GM19463 (cell line): ENCODE results near the gene AOPEP.
"Not testable (repeated sequence)": the region's sequence is repeated elsewhere in the genome, so short reads cannot be mapped to it uniquely, and the experiment has no call there.

Source experiments
- ATAC-seq: cut with Tn5 transposase; IDR thresholded peaks from one replicate; pipeline ENCODE4 v1.9.1; 2021; ENCODE audit warnings: mild to moderate bottlenecking, moderate library complexity; ENCODE audit not compliant: unreplicated experiment

AOPEP gene

GRCh38 chr9:94928691-94929368 lies 202.3 kb downstream of the AOPEP start:
- ATAC-seq = no peak

DNA sequence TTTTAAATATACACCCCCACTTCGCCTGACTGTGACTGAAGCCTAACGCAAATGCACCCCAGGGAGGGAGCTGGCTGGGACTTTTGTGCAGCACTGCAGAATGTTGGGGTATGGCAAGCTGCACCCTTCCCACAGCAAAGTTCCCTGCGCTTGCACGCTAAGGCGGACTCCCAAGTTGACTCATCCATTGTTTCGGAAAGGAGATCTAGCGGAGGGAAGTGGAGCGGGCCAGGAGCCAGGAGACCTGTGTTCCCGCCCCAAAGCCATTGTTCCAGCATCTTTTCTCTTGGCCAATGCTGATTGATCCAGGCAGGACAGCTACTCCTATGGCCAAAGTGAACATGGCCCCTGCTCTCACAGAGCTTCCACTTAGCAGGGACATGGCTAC lies 202.9 kb downstream of the AOPEP start:
- ATAC-seq = no peak

DNA sequence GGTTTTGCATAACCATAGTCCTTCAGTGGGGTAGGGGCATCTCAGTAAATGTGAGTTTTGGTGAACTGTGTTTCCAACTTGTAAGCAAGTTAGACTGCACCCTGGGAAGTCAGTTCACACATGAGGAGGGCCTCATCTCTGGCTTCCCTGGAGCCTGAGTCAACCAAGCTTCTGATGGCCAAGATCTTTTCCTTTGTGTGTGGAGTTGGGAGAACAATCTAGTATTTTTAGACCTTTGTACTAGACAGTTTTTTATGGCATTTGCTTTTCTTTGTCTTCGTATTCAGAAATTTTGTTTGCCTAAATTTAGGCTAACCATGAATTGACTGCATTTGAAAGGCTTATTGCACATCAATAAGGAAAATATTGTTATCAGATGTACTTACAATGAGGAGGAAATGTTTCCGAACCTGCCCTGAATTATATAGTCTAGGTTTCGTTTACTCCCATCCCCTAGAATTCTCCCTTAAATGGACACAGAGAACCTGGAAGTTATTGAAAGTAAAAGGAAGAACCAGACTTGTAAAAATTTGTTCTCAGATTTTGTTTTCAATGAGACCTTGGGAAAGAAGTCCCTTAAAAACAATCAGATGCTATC lies 204.6 kb downstream of the AOPEP start:
- ATAC-seq = no peak

DNA sequence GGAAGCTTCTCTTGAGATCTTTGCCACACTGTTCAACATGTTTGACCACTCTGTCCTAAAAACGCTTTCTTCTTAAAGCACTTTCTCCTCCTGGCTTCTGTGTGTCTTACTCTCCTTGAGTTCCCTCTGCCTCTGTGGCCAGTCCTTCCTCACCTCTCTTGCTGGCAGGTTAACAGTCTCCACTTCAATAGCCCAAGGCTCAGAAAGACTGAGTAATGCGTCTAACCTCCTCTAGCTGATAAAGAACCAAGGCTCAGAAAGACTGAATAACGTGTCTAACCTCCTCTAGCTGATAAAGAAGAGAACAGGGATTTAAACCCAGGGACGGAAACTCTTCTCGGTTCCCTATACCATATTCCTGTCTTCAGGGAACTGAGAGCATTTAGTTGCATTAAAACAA lies 205.2 kb downstream of the AOPEP start:
- ATAC-seq = no peak

DNA sequence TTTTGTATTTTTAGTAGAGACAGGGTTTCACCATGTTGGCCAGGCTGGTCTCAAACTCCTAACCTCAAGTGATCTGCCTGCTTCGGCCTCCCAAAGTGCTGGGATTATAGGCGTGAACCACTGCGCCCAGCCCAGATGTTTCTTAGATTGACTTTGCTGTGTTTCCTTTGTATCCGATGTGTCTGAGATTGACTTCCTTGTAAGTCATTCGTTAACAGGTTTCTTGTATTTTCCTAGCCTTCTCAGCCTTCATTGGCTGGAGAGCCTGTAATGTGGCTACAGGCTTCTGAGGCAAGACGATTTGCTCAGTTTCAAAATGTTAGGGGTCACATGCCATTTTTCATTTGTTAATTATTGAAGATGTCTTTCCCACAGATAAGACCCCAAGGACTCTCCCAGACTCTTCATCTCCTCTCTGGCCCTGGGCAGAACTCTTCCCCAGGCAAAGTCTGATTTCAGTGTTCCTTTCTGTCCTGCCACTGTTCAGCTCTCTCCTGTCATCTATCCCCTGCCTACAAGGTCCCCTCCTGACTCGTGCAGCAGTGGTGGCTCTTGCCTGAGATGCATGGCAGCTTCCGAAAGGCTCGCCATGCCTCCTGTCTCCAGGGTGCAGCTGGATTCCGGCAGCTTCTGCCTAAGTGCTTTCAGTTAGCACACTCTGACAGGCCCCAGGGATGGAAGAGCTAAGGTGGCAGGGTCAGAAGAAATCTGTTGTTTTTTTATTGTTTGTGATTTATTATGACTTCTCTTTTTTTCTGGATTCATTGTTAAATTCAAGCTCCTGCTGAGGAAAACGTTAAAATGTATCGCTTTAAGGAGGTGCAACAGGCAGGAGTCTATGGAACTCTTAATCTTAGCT lies 206.4 kb downstream of the AOPEP start:
- ATAC-seq = no peak

DNA sequence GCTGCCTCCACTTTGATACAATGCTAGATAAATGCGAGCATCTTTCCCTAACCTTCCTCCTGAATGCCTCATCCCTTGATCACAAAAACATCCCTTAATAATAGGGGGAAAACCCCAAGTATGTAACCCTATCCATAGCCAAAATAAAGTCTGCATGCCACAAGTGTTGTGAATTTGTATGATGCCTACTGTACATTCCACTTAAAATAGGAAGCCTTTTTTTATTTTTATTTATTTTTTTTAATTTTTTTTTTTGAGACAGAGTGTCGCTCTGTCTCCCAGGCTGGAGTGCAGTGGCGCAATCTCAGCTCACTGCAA lies 207.0 kb downstream of the AOPEP start:
- ATAC-seq = no peak

- ATAC-seq = no peak
These were observed 208.4 kb downstream of the AOPEP start for GRCh38 chr9:94934816-94935328.

DNA sequence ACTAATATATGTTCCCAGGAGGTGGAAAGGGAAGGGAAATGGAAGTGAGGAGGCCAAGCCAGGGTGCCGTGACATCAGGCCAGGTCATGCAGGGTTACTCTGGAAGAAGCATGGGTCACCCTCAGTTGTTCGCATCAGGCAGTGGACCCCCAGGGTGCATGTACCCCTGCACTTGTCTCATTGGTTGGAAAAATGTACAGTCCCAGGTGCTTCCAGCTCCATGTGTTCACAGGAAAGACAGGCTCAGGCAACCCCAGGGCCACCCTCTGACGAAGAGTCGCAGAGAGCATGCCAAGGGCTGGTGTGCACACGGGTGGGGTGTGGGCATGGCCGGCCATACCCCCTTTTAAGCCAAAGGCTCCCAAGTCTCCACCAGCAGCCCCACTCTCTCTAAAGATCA lies 208.9 kb downstream of the AOPEP start:
- ATAC-seq = no peak

- no peak for ATAC-seq
These were observed 209.9 kb downstream of the AOPEP start for GRCh38 chr9:94936419-94936818.

- no peak for ATAC-seq
These were observed 210.9 kb downstream of the AOPEP start for GRCh38 chr9:94937214-94937903.

GRCh38 chr9:94938384-94938783 lies 211.9 kb downstream of the AOPEP start:
- no peak for ATAC-seq

- not testable (repeated sequence) for ATAC-seq
These were observed 213.8 kb downstream of the AOPEP start for GRCh38 chr9:94940296-94940695.

DNA sequence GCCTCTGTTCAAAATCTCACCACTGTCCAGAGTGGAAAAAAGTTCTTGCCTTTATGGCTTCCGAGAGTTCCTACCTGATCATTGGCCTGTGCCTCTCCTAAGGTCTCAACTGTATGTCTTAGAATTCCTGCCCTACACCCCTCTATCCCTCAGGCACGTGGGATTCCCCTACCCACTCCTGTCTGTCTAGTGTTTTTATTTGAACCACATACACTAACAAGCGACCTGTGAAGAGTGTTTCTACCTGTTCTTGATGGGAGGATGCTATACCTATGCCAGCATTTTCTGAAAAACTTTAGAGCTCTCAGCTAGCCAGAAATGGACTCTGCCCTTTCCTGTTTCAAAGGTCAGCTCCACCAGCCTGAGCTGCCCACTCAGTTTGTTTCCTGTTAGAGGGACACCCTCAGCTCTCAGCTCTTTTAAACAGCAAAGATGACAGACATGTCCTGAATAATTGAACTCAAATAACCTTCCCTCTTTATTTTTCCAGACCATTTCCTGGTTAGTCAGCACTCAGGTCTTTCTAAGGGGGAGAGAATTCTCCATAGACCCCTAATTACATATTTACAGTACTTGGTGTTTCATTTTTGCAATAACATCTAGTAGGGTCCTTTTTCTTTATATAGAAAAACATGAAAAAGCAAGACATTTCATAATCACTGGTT lies 214.8 kb downstream of the AOPEP start:
- ATAC-seq = no peak

DNA sequence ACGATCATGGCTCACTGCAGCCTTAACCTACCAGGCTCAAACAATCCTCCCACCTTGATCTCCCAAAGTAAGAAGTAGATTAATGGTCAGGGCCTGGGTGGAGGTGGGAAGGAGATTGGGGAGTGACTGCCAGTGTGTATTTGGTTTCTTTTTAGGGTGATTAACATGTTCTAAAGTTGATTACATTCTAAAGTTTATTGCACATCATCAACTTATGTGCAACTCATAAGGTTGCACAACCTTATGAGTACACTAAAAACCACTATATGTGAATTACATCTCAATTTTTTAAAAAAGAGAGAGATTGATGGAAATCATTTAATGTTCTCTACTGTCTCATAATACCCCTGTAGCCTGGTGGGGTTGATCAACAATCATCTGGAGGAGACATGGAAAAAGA lies 218.1 kb downstream of the AOPEP start:
- no peak for ATAC-seq

- no peak for ATAC-seq
These were observed 219.0 kb downstream of the AOPEP start for GRCh38 chr9:94945197-94946144.

- no peak for ATAC-seq
These were observed 219.8 kb downstream of the AOPEP start for GRCh38 chr9:94946256-94946655.

GRCh38 chr9:94948567-94949235 lies 222.2 kb downstream of the AOPEP start:
- no peak for ATAC-seq

DNA sequence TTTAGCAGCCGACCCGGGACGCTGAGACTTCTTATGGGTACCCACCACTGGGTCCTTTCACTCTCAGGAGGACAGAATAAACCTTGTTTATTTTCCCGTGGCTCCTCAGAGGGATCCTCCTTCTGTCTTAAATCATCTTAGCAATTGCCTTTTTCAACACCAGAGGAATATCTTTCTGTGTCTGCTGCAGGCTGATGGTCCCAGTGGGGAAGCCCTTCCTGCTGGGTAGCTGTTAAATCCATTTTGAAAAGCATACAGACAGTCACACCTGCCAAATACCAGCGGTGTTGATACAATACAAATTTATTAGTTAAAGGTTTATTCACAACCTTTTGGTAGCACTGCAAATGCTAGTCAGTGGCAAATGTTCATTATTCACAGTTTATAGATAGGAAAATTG lies 222.9 kb downstream of the AOPEP start:
- ATAC-seq = no peak

DNA sequence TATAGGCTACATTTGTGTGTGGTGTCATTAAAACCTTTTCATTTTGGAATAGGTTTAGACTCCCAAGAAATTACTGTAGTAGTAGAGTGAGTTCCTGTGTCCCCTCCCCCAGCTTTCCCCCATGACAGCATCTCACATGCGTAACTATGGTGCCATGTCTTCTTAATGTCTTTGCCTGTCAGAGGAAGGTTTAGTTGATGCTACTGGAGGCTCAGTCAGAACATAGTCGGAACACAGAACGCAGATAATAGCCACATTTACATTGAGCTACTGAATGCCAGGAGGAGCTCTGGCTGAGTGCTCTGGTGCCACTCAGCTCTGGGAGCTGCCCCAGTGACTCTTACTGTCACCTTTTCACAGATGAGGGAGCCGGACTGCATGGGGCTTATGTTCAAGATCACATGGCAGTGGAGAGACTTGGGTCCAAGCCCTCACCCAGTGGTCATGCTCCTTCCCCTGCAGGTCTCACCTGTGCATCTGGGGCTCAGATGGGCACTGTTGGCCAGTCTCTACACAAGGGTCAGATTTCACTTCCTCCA lies 223.6 kb downstream of the AOPEP start:
- ATAC-seq = no peak
